Neural progenitor cell (in vitro differentiated cells): ENCODE measurements around the gene CREB5. TPM values are rescaled to one million over a fixed set of nuclear protein-coding genes. Genes with fewer than 3 reads are reported as not detected.

Source experiments
- DNase-seq: peaks from one replicate; pipeline ENCODE4 v3.0.0-alpha.2; 2016; ENCODE audit warnings: low spot score
- H2AFZ ChIP-seq: fragments of 200-600 bp; sonication (generic); replicated peaks from 2 replicates; pipeline ENCODE4 v1.6.1; 2016; ENCODE audit warnings: antibody characterized with exemption
- H3F3A ChIP-seq: fragments of 200-600 bp; sonication (generic); 2 replicates; pipeline ENCODE4 v1.6.1; 2016; ENCODE audit warnings: antibody characterized with exemption, low read depth
- H3K27ac ChIP-seq: fragments of 200-600 bp; sonication (generic); 2 replicates; pipeline ENCODE4 v1.5.1; 2016; ENCODE audit warnings: mild to moderate bottlenecking
- H3K27me3 ChIP-seq: fragments of 200-600 bp; sonication (generic); 2 replicates; pipeline ENCODE4 v1.6.1; 2016; ENCODE audit warnings: mild to moderate bottlenecking, moderate library complexity
- H3K36me3 ChIP-seq: fragments of 200-600 bp; sonication (generic); 2 replicates; pipeline ENCODE4 v1.5.1; 2016
- H3K4me1 ChIP-seq: fragments of 200-600 bp; sonication (generic); 2 replicates; pipeline ENCODE4 v1.6.1; 2016; ENCODE audit warnings: mixed run types
- H3K4me2 ChIP-seq: fragments of 200-600 bp; sonication (generic); 2 replicates; pipeline ENCODE4 v1.6.1; 2016
- H3K4me3 ChIP-seq: fragments of 200-600 bp; sonication (generic); 2 replicates; pipeline ENCODE4 v1.5.1; 2016
- H3K79me2 ChIP-seq: fragments of 200-600 bp; sonication (generic); 2 replicates; pipeline ENCODE4 v1.6.1; 2016; ENCODE audit warnings: low read depth
- H3K9ac ChIP-seq: fragments of 200-600 bp; sonication (generic); 2 replicates; pipeline ENCODE4 v1.6.1; 2016
- H3K9me3 ChIP-seq: fragments of 200-600 bp; sonication (generic); 2 replicates; pipeline ENCODE4 v1.5.1; 2016; ENCODE audit warnings: low read depth
- H4K20me1 ChIP-seq: fragments of 200-600 bp; sonication (generic); 2 replicates; pipeline ENCODE4 v1.6.1; 2016; ENCODE audit warnings: low read depth
- H3K27ac Mint-ChIP-seq: 3 replicates; pipeline ENCODE4 v1.8.0; 2021; ENCODE audit warnings: mixed read lengths
- H3K27me3 Mint-ChIP-seq: 2 replicates; pipeline ENCODE4 v1.8.0; 2022; ENCODE audit warnings: low read depth, mild to moderate bottlenecking, inconsistent platforms, moderate library complexity, mixed read lengths; ENCODE audit not compliant: insufficient read depth
- H3K36me3 Mint-ChIP-seq: 3 replicates; pipeline ENCODE4 v1.8.0; 2021; ENCODE audit warnings: mixed read lengths
- H3K4me1 Mint-ChIP-seq: 3 replicates; pipeline ENCODE4 v1.8.0; 2021; ENCODE audit warnings: mixed read lengths
- H3K4me3 Mint-ChIP-seq: 3 replicates; pipeline ENCODE4 v1.8.0; 2021; ENCODE audit warnings: mild to moderate bottlenecking, moderate library complexity, mixed read lengths
- H3K9me3 Mint-ChIP-seq: 3 replicates; pipeline ENCODE4 v1.8.0; 2020; ENCODE audit warnings: mixed read lengths
- CTCF ChIP-seq: fragments of 200-600 bp; sonication (generic); IDR thresholded peaks from 2 replicates; pipeline ENCODE4 v1.5.1; 2017; ENCODE audit warnings: antibody characterized with exemption, mild to moderate bottlenecking
- EZH2 ChIP-seq: fragments of 200-600 bp; sonication (generic); IDR thresholded peaks from 2 replicates; pipeline ENCODE4 v1.6.1; 2017; ENCODE audit warnings: antibody characterized with exemption, mild to moderate bottlenecking, moderate library complexity
- EZH2phosphoT487 ChIP-seq: fragments of 200-600 bp; sonication (generic); IDR thresholded peaks from 2 replicates; pipeline ENCODE4 v1.6.1; 2017; ENCODE audit warnings: antibody characterized with exemption
- total RNA-seq: library from RNA; depleted of rRNA; stranded (reverse); fragments of >200 nt; gene quantifications from 2 replicates; pipeline ENCODE4 v1.2.3, GENCODE V29; 2015; ENCODE audit warnings: low replicate concordance

CREB5 gene
- total RNA-seq, 1 donor from 2014 or later = 1.2 TPM

GRCh38 chr7:28872226-28872625 is 459.9 kb downstream of the CREB5 start:
- H3K36me3 Mint-ChIP-seq = no peaks in the 10 kb centered on the region
- Histone ChIP-seq H4K20me1 (no peaks in the 10 kb centered on the region), H3F3A (no peaks in the 10 kb centered on the region), H2AFZ (no peak overlapping the region), H3K36me3 (no peaks in the 10 kb centered on the region), H3K27me3 (no peaks in the 10 kb centered on the region), H3K4me1 (peaks cover 33% of the 10 kb centered on the region), H3K4me3 (no peak overlapping the region), H3K27ac (no peak overlapping the region), H3K9me3 (no peaks in the 10 kb centered on the region), H3K79me2 (no peaks in the 10 kb centered on the region), H3K4me2 (no peak overlapping the region), H3K9ac (no peak overlapping the region)
- H3K4me3 Mint-ChIP-seq = no peak overlapping the region
- no peak overlapping the region for H3K27ac Mint-ChIP-seq
- H3K27me3 Mint-ChIP-seq = no peaks in the 10 kb centered on the region
- DNase-seq = no peak
- TF ChIP-seq EZH2phosphoT487 = no peak
- TF ChIP-seq EZH2 = no peak
- no peak for TF ChIP-seq CTCF
- H3K4me1 Mint-ChIP-seq = peaks cover 22% of the 10 kb centered on the region
- no peaks in the 10 kb centered on the region for H3K9me3 Mint-ChIP-seq

GRCh38 chr7:28873365-28873764 is 461.0 kb downstream of the CREB5 start:
- no peaks in the 10 kb centered on the region for H3K9me3 ChIP-seq
- no peak overlapping the region for H3K4me3 ChIP-seq
- no peaks in the 10 kb centered on the region for H3K27me3 ChIP-seq
- H3K9ac ChIP-seq = no peak overlapping the region
- H3K27ac ChIP-seq = no peak overlapping the region
- H4K20me1 ChIP-seq = no peaks in the 10 kb centered on the region
- TF ChIP-seq EZH2 = no peak
- no peak overlapping the region for H2AFZ ChIP-seq
- H3K4me1 Mint-ChIP-seq = peaks cover 22% of the 10 kb centered on the region
- H3K36me3 ChIP-seq = no peaks in the 10 kb centered on the region
- H3K9me3 Mint-ChIP-seq = no peaks in the 10 kb centered on the region
- no peaks in the 10 kb centered on the region for H3F3A ChIP-seq
- H3K4me1 ChIP-seq = peaks cover 40% of the 10 kb centered on the region
- H3K27me3 Mint-ChIP-seq = no peaks in the 10 kb centered on the region
- no peak overlapping the region for H3K4me3 Mint-ChIP-seq
- no peak overlapping the region for H3K27ac Mint-ChIP-seq
- no peak for DNase-seq
- H3K36me3 Mint-ChIP-seq = no peaks in the 10 kb centered on the region
- no peak overlapping the region for H3K4me2 ChIP-seq
- no peaks in the 10 kb centered on the region for H3K79me2 ChIP-seq

GRCh38 chr7:28874001-28874400 is 461.7 kb downstream of the CREB5 start:
- H3K4me2 ChIP-seq = no peak overlapping the region
- no peaks in the 10 kb centered on the region for H3K79me2 ChIP-seq
- DNase-seq = no peak
- H3K4me3 Mint-ChIP-seq = no peak overlapping the region
- no peaks in the 10 kb centered on the region for H3K9me3 Mint-ChIP-seq
- no peak overlapping the region for H3K27ac ChIP-seq
- no peaks in the 10 kb centered on the region for H3K36me3 ChIP-seq
- H3F3A ChIP-seq = no peaks in the 10 kb centered on the region
- H3K4me3 ChIP-seq = no peak overlapping the region
- no peaks in the 10 kb centered on the region for H3K36me3 Mint-ChIP-seq
- no peaks in the 10 kb centered on the region for H3K9me3 ChIP-seq
- H3K27me3 ChIP-seq = no peaks in the 10 kb centered on the region
- TF ChIP-seq EZH2 = no peak
- no peak for TF ChIP-seq CTCF
- no peak for TF ChIP-seq EZH2phosphoT487
- H2AFZ ChIP-seq = no peak overlapping the region
- H3K27me3 Mint-ChIP-seq = no peaks in the 10 kb centered on the region
- no peak overlapping the region for H3K27ac Mint-ChIP-seq
- H3K4me1 Mint-ChIP-seq = peaks cover 22% of the 10 kb centered on the region
- no peaks in the 10 kb centered on the region for H4K20me1 ChIP-seq
- peaks cover 45% of the 10 kb centered on the region for H3K4me1 ChIP-seq
- H3K9ac ChIP-seq = no peak overlapping the region

Other genes starting within 250 kb of the CREB5 start
- gene JAZF1, start 231.7 kb upstream of the CREB5 start, total RNA-seq = 1.3 and 3.1 TPM in 2 replicates